HEK293 (cell line): ENCODE results near the gene PNKD.

Source experiments
- CTCF ChIA-PET: fragments of 350-600 bp; formaldehyde crosslinking; extraction: SDS; loops from one replicate; lab custom pipeline; 2021; ENCODE audit warnings: antibody characterized with exemption; lab: Yijun Ruan, JAX
- POLR2A ChIA-PET: fragments of 300-600 bp; formaldehyde crosslinking; extraction: SDS; loops from one replicate; lab custom pipeline; 2020; ENCODE audit warnings: antibody characterized with exemption, inconsistent platforms; lab: Yijun Ruan, JAX
- H3K27ac ChIP-seq: fragments of 200-500 bp; sonication (Bioruptor generic); 2 replicates; pipeline ENCODE4 v1.5.1; 2014; ENCODE audit warnings: low read depth, low read length, control low read depth, inconsistent platforms; ENCODE audit errors: extremely low read depth
- H3K36me3 ChIP-seq, 2 experiments: fragments of 200-500 bp in 1 of 2; sonication (Bioruptor generic) in 1 of 2; 1 replicate in 1 of 2; 2 replicates in 1 of 2; pipeline ENCODE4 v1.5.1; 2014 to 2017; ENCODE audit warnings: inconsistent platforms in 2 of 2, low read length in 2 of 2; ENCODE audit not compliant: control insufficient read depth in 2 of 2, insufficient read depth in 1 of 2
- H3K4me1 ChIP-seq: fragments of 200-500 bp; sonication (Bioruptor generic); 2 replicates; pipeline ENCODE4 v1.5.1; 2014; ENCODE audit warnings: mild to moderate bottlenecking, low read length, inconsistent platforms; ENCODE audit not compliant: control insufficient read depth, insufficient read depth
- H3K4me3 ChIP-seq: 2 replicates; pipeline ENCODE4 v1.5.1; 2011; ENCODE audit warnings: low read depth, mild to moderate bottlenecking, control low read depth, low read length, moderate library complexity
- H3K9me3 ChIP-seq: fragments of 200-500 bp; sonication (Bioruptor generic); 2 replicates; pipeline ENCODE4 v1.5.1; 2014; ENCODE audit warnings: low read depth, low read length, inconsistent platforms; ENCODE audit not compliant: control insufficient read depth, insufficient read depth
- BCL11B ChIP-seq: fragments of 450-650 bp; formaldehyde crosslinking; IDR thresholded peaks from 2 replicates; pipeline ENCODE4 v1.5.1; 2016; ENCODE audit warnings: low read depth, missing biosample characterization, missing genetic modification characterization
- GLIS1 ChIP-seq: fragments of 450-650 bp; formaldehyde crosslinking; IDR thresholded peaks from 2 replicates; pipeline ENCODE4 v1.5.1; 2016; ENCODE audit warnings: missing biosample characterization, missing genetic modification characterization
- HOXA7 ChIP-seq: sonication (generic); formaldehyde crosslinking; IDR thresholded peaks from 2 replicates; pipeline ENCODE4 v1.8.1; 2022; ENCODE audit warnings: missing genetic modification reagents, borderline replicate concordance
- KLF9 ChIP-seq: fragments of 450-650 bp; formaldehyde crosslinking; IDR thresholded peaks from 2 replicates; pipeline ENCODE4 v1.5.1; 2016; ENCODE audit warnings: missing biosample characterization, missing genetic modification characterization, low read depth
- REPIN1 ChIP-seq: fragments of 450-650 bp; formaldehyde crosslinking; IDR thresholded peaks from 2 replicates; pipeline ENCODE4 v1.5.1; 2017; ENCODE audit warnings: missing biosample characterization, missing genetic modification characterization, low read depth
- SCRT1 ChIP-seq: fragments of 450-650 bp; formaldehyde crosslinking; IDR thresholded peaks from 2 replicates; pipeline ENCODE4 v1.5.1; 2016; ENCODE audit warnings: missing biosample characterization, missing genetic modification characterization, borderline replicate concordance
- SP7 ChIP-seq: fragments of 450-650 bp; formaldehyde crosslinking; IDR thresholded peaks from 2 replicates; pipeline ENCODE4 v1.5.1; 2016; ENCODE audit warnings: missing biosample characterization, missing genetic modification characterization
- ZBTB20 ChIP-seq: fragments of 450-650 bp; formaldehyde crosslinking; IDR thresholded peaks from 2 replicates; pipeline ENCODE4 v1.5.1; 2016; ENCODE audit warnings: missing biosample characterization, missing genetic modification characterization
- ZBTB8A ChIP-seq: fragments of 450-650 bp; formaldehyde crosslinking; IDR thresholded peaks from 2 replicates; pipeline ENCODE4 v1.5.1; 2016; ENCODE audit warnings: missing biosample characterization, missing genetic modification characterization
- ZEB2 ChIP-seq: fragments of 450-650 bp; formaldehyde crosslinking; IDR thresholded peaks from 2 replicates; pipeline ENCODE4 v1.5.1; 2016; ENCODE audit warnings: missing biosample characterization, missing genetic modification characterization
- ZIC2 ChIP-seq: fragments of 450-650 bp; formaldehyde crosslinking; IDR thresholded peaks from 2 replicates; pipeline ENCODE4 v1.5.1; 2016; ENCODE audit warnings: missing biosample characterization, missing genetic modification characterization
- ZNF114 ChIP-seq: fragments of 450-650 bp; formaldehyde crosslinking; IDR thresholded peaks from 2 replicates; pipeline ENCODE4 v1.5.0; 2017; ENCODE audit warnings: missing biosample characterization, missing genetic modification characterization
- ZNF140 ChIP-seq: fragments of 450-650 bp; formaldehyde crosslinking; IDR thresholded peaks from 2 replicates; pipeline ENCODE4 v1.5.1; 2016; ENCODE audit warnings: missing biosample characterization, missing genetic modification characterization
- ZNF146 ChIP-seq: fragments of 450-650 bp; formaldehyde crosslinking; IDR thresholded peaks from 2 replicates; pipeline ENCODE4 v1.5.1; 2016; ENCODE audit warnings: missing biosample characterization, missing genetic modification characterization
- ZNF169 ChIP-seq: fragments of 450-650 bp; formaldehyde crosslinking; IDR thresholded peaks from 2 replicates; pipeline ENCODE4 v1.5.1; 2016; ENCODE audit warnings: missing biosample characterization, missing genetic modification characterization
- ZNF174 ChIP-seq: fragments of 450-650 bp; formaldehyde crosslinking; IDR thresholded peaks from 2 replicates; pipeline ENCODE4 v1.5.0; 2017; ENCODE audit warnings: missing biosample characterization, mild to moderate bottlenecking, missing genetic modification characterization
- ZNF248 ChIP-seq: fragments of 450-650 bp; formaldehyde crosslinking; IDR thresholded peaks from 2 replicates; pipeline ENCODE4 v1.5.1; 2017; ENCODE audit warnings: missing biosample characterization, missing genetic modification characterization
- ZNF266 ChIP-seq: fragments of 450-650 bp; formaldehyde crosslinking; IDR thresholded peaks from 2 replicates; pipeline ENCODE4 v1.5.1; 2016; ENCODE audit warnings: missing biosample characterization, missing genetic modification characterization, low read depth
- ZNF292 ChIP-seq: fragments of 450-650 bp; formaldehyde crosslinking; IDR thresholded peaks from 2 replicates; pipeline ENCODE4 v1.5.1; 2016; ENCODE audit warnings: low read depth, missing biosample characterization, missing genetic modification characterization, borderline replicate concordance
- ZNF391 ChIP-seq: fragments of 450-650 bp; formaldehyde crosslinking; IDR thresholded peaks from 2 replicates; pipeline ENCODE4 v1.5.1; 2016; ENCODE audit warnings: low read depth, missing biosample characterization, missing genetic modification characterization, borderline replicate concordance
- ZNF426 ChIP-seq: fragments of 450-650 bp; formaldehyde crosslinking; IDR thresholded peaks from 2 replicates; pipeline ENCODE4 v1.5.1; 2017; ENCODE audit warnings: missing biosample characterization, missing genetic modification characterization, mild to moderate bottlenecking, inconsistent platforms, moderate library complexity
- ZNF544 ChIP-seq: fragments of 450-650 bp; formaldehyde crosslinking; IDR thresholded peaks from 2 replicates; pipeline ENCODE4 v1.5.0; 2017; ENCODE audit warnings: missing biosample characterization, missing genetic modification characterization
- ZNF585B ChIP-seq: fragments of 450-650 bp; formaldehyde crosslinking; IDR thresholded peaks from 2 replicates; pipeline ENCODE4 v1.5.1; 2016; ENCODE audit warnings: missing biosample characterization, missing genetic modification characterization
- ZNF623 ChIP-seq: fragments of 450-650 bp; formaldehyde crosslinking; IDR thresholded peaks from 2 replicates; pipeline ENCODE4 v1.5.1; 2016; ENCODE audit warnings: missing biosample characterization, missing genetic modification characterization
- ZNF660 ChIP-seq: fragments of 450-650 bp; IDR thresholded peaks from 2 replicates; pipeline ENCODE4 v1.5.1; 2018; ENCODE audit warnings: missing biosample characterization, mild to moderate bottlenecking, missing genetic modification characterization
- ZSCAN23 ChIP-seq: fragments of 450-650 bp; formaldehyde crosslinking; IDR thresholded peaks from 2 replicates; pipeline ENCODE4 v1.5.1; 2016; ENCODE audit warnings: missing biosample characterization, missing genetic modification characterization
- TF ChIP-seq, protein P1 (sequence below): fragments of 450-650 bp; formaldehyde crosslinking; IDR thresholded peaks from 2 replicates; pipeline ENCODE4 v1.5.1; 2016; ENCODE audit warnings: missing biosample characterization, missing genetic modification characterization
- TF ChIP-seq, protein P2 (sequence below): fragments of 450-650 bp; IDR thresholded peaks from 2 replicates; pipeline ENCODE4 v1.5.1; 2018; ENCODE audit warnings: missing biosample characterization, missing genetic modification characterization
- TF ChIP-seq, protein P3 (sequence below): fragments of 450-650 bp; formaldehyde crosslinking; IDR thresholded peaks from 2 replicates; pipeline ENCODE4 v1.5.1; 2016; ENCODE audit warnings: missing biosample characterization, missing genetic modification characterization
- TF ChIP-seq, protein P4 (sequence below): fragments of 450-650 bp; formaldehyde crosslinking; IDR thresholded peaks from 2 replicates; pipeline ENCODE4 v1.5.1; 2017; ENCODE audit warnings: missing biosample characterization, mild to moderate bottlenecking, missing genetic modification characterization, moderate library complexity

Gene PNKD

DNA sequence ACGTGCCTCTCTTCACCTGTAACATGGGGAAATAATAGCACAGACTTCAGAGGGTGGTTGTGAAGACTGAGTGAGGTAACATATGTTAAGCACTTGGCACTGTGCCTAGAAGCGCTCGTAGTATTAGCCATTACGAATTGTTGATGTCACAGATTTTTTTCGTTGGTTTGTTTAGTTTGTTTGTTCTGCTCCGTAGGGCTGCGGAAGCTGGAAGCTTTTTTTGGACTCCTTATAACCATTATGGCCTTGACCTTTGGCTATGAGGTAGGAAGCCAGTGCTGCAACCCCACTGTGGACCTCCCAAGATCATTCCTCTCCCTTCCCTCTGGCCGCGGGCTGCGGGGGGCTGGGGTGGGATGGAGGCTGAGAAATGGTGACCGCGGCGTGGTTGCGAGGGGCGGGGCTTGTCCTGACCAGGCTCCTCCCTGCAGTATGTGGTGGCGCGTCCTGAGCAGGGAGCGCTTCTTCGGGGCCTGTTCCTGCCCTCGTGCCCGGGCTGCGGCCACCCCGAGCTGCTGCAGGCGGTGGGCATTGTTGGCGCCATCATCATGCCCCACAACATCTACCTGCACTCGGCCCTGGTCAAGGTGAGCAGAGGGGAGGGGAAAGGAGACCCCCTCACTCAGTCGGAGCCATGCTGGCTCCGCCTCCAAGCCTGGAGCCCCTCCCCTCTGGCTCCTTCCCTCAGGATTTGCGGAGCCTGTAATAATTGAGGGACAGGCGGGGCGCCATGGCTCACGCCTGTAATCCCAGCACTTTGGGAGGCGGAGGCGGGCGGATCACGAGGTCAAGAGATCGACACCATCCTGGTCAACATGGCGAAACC, 117.3 kb downstream of the PNKD start (continued):
- no peak for TF ChIP-seq ZNF146 (tag by site-specific recombination)
- no peak for TF ChIP-seq ZNF544 (tag by site-specific recombination)
- 0 out of 2 replicates have a peak, but pooled peaks have one; percentile 48 for TF ChIP-seq ZEB2
- TF ChIP-seq ZBTB8A (tag by site-specific recombination), result peak; percentile 64
- TF ChIP-seq, protein P1, sequence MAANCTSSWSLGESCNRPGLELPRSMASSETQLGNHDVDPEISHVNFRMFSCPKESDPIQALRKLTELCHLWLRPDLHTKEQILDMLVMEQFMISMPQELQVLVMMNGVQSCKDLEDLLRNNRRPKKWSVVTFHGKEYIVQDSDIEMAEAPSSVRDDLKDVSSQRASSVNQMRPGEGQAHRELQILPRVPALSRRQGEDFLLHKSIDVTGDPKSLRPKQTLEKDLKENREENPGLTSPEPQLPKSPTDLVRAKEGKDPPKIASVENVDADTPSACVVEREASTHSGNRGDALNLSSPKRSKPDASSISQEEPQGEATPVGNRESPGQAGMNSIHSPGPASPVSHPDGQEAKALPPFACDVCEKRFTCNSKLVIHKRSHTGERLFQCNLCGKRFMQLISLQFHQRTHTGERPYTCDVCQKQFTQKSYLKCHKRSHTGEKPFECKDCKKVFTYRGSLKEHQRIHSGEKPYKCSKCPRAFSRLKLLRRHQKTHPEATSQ (tag by site-specific recombination), result no peak
- TF ChIP-seq GLIS1 (tag by site-specific recombination), result peak; percentile 93
- TF ChIP-seq ZNF174 (tag by site-specific recombination), result no peak
- TF ChIP-seq ZNF660 (tag by site-specific recombination), result peak; percentile 81
- no peak for TF ChIP-seq REPIN1 (tag by site-specific recombination)
- no peak for TF ChIP-seq ZNF623
- TF ChIP-seq, protein P2, sequence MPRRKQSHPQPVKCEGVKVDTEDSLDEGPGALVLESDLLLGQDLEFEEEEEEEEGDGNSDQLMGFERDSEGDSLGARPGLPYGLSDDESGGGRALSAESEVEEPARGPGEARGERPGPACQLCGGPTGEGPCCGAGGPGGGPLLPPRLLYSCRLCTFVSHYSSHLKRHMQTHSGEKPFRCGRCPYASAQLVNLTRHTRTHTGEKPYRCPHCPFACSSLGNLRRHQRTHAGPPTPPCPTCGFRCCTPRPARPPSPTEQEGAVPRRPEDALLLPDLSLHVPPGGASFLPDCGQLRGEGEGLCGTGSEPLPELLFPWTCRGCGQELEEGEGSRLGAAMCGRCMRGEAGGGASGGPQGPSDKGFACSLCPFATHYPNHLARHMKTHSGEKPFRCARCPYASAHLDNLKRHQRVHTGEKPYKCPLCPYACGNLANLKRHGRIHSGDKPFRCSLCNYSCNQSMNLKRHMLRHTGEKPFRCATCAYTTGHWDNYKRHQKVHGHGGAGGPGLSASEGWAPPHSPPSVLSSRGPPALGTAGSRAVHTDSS (tag by site-specific recombination), result 0 out of 2 replicates have a peak, but pooled peaks have one; percentile 2
- TF ChIP-seq ZIC2, result peak; percentile 91
- TF ChIP-seq ZNF585B (tag by site-specific recombination), result no peak
- peak; percentile 33; the same call in 1 of the 2 replicates for TF ChIP-seq SCRT1 (tag by site-specific recombination)
- TF ChIP-seq, protein P3, sequence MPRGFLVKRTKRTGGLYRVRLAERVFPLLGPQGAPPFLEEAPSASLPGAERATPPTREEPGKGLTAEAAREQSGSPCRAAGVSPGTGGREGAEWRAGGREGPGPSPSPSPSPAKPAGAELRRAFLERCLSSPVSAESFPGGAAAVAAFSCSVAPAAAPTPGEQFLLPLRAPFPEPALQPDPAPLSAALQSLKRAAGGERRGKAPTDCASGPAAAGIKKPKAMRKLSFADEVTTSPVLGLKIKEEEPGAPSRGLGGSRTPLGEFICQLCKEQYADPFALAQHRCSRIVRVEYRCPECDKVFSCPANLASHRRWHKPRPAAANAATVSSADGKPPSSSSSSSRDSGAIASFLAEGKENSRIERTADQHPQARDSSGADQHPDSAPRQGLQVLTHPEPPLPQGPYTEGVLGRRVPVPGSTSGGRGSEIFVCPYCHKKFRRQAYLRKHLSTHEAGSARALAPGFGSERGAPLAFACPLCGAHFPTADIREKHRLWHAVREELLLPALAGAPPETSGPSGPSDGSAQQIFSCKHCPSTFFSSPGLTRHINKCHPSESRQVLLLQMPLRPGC (tag by site-specific recombination), result no peak
- no peak for TF ChIP-seq ZNF140 (tag by site-specific recombination)
- TF ChIP-seq KLF9 (tag by site-specific recombination), result peak; percentile 35; the same call in 1 of the 2 replicates

DNA sequence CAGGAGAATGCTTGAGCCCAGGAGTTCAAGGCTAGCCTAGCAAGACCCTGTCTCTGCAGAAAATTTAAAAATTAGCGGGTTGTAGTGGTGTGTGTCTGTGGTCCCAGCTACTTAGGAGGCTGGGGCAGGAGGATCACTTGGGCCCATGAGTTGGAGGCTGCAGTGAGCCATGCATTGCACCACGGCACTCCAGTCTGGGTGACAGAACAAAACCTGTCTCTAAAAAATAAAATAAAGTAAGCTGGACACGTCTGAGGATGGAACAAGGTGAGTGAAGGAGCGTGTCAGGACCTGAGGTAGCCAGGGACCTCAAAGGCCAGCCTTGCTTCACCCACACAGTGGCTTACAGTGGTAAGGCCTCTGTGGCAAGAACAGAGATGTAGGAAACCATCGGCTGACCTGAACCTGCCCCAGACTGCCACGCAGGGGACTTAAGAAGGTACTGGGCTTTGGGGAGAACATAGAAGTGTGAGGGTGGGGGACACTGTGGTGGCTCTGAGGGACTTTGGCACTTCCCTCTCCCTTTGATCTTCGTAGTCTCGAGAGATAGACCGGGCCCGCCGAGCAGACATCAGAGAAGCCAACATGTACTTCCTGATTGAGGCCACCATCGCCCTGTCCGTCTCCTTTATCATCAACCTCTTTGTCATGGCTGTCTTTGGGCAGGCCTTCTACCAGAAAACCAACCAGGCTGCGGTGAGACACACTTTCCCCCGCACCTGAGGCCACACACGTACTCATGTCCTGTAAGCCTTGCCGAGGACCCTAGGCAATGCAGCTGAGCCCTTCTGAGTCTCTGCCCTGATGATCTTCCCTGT, 119.2 kb downstream of the PNKD start:
- CTCF ChIA-PET, result interaction anchor here (0.7 kb wide), 2 partner anchors 27 to 88 kb away, joined by 3 to 5 read pairs; no protein-coding TSS in a partner anchor
- Histone ChIP-seq H3K9me3 (no peaks in the 10 kb centered on the region), H3K4me3 (no peak overlapping the region), H3K27ac (no peak overlapping the region), H3K36me3 (no peaks in the 10 kb centered on the region), H3K4me1 (0 out of 2 replicates have a peak, but pooled peaks cover 2% of the 10 kb centered on the region)
- POLR2A ChIA-PET, result interaction anchor here (0.6 kb wide), 1 partner anchor 103 kb away, joined by 3 read pairs; no protein-coding TSS in a partner anchor
- TF ChIP-seq HOXA7 (CRISPR knock-in tag) (no peak), SP7 (tag by site-specific recombination) (no peak), ZNF169 (no peak), ZSCAN23 (tag by site-specific recombination) (no peak), ZBTB20 (tag by site-specific recombination) (no peak), ZNF660 (tag by site-specific recombination) (no peak), ZNF114 (tag by site-specific recombination) (no peak), ZNF426 (tag by site-specific recombination) (no peak), ZNF266 (tag by site-specific recombination) (no peak), ZNF391 (tag by site-specific recombination) (no peak), BCL11B (no peak), ZNF292 (tag by site-specific recombination) (no peak), ZNF248 (tag by site-specific recombination) (no peak)
- TF ChIP-seq, protein P4, sequence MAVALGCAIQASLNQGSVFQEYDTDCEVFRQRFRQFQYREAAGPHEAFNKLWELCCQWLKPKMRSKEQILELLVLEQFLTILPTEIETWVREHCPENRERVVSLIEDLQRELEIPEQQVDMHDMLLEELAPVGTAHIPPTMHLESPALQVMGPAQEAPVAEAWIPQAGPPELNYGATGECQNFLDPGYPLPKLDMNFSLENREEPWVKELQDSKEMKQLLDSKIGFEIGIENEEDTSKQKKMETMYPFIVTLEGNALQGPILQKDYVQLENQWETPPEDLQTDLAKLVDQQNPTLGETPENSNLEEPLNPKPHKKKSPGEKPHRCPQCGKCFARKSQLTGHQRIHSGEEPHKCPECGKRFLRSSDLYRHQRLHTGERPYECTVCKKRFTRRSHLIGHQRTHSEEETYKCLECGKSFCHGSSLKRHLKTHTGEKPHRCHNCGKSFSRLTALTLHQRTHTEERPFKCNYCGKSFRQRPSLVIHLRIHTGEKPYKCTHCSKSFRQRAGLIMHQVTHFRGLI (tag by site-specific recombination), result no peak
